HG03095 (cell line): ENCODE measurements around the gene SCAMP3.
"Not testable (repeated sequence)": the region's sequence is repeated elsewhere in the genome, so short reads cannot be mapped to it uniquely, and the experiment has no call there.

ENCODE experiments used
- ATAC-seq: cut with Tn5 transposase; IDR thresholded peaks from one replicate; pipeline ENCODE4 v1.9.1; 2021; ENCODE audit warnings: moderate library complexity; ENCODE audit not compliant: unreplicated experiment

Gene SCAMP3

DNA sequence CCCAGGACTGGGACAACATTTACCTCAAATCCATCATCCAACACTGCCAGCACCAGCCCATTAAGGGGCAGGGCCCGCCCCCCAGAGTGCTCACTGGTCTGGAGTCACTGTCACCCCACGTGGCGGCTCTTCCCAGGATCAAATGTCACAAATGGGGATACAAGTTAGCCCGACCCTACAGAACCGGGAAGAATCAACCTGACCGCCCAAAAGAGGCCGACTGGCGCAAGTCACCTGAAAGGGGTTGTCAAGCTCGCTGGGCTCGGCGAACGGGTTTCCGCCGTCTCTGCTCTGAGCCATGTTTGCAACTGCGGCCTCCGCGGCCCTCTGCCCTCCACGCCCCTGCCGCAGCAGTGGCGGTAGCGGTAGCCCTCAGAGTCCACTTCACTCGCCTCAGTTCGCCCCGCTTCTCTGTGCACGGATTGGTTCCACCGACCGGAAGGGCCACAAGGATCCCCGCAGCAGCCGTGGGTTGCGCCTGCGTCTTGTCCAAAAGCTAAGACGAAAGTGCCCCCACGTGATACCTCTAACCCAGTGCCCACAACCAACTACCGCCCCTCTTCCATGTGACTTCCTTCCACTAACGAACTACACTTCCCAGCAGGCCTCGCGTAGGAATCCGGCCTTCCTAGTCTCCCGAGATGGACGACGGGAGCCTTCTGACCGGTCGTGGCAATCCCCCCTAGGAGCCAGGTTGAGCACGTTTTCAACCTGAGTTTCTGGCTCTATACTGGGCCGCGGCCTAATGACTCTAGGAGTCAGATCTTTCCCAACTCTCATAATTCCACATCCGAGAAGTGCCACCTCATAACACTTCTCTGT is at the start of gene SCAMP3:
Gene SCAMP3, minus strand, starts transcription at position 509 of the 822 bp plus-strand sequence. Its CDS starts 209 bp downstream, at position 300.
- ATAC-seq = peak; percentile 88

- ATAC-seq = no peak
These were observed 47.4 kb upstream of the SCAMP3 start for GRCh38 chr1:155309423-155310021.

GRCh38 chr1:155308493-155309422 is 46.6 kb upstream of the SCAMP3 start, which contains the start of gene FDPS:
Gene FDPS (plus strand): TSS chr1:155308866. CDS start chr1:155309790, 924 bp downstream.
- ATAC-seq = peak; percentile 89

GRCh38 chr1:155307247-155307740 is 45.1 kb upstream of the SCAMP3 start:
- ATAC-seq = no peak

DNA sequence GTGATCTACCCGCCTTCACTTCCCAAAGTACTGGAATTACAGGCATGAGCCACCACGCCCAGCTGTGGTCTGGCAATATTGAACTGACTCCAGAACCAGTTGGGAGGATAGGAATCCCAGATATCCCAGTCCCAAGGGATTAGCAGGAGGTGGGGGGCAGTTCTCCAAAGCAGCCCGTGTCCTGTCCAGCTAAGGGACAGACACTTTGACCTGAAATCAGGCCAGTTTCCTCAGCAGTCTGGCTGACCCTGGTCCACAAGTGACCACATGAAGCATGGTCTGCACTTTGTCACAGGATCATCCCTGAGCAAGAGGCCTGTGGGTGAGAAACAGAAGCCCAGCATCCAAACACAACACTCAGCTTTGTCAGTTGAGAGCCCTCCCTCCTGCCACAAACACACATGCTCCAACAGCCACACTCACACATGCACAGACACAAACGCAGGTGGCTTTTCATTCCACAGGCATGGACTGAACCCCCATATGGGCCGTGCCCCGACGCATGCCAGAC is 43.8 kb upstream of the SCAMP3 start:
- ATAC-seq = no peak

GRCh38 chr1:155304558-155305063 is 42.5 kb upstream of the SCAMP3 start:
- no peak for ATAC-seq

- ATAC-seq = no peak
These were observed 39.2 kb upstream of the SCAMP3 start, which contains the start of gene PKLR for GRCh38 chr1:155301342-155301841. Gene PKLR (minus strand): TSS chr1:155301438. CDS start chr1:155301395, 43 bp downstream.

DNA sequence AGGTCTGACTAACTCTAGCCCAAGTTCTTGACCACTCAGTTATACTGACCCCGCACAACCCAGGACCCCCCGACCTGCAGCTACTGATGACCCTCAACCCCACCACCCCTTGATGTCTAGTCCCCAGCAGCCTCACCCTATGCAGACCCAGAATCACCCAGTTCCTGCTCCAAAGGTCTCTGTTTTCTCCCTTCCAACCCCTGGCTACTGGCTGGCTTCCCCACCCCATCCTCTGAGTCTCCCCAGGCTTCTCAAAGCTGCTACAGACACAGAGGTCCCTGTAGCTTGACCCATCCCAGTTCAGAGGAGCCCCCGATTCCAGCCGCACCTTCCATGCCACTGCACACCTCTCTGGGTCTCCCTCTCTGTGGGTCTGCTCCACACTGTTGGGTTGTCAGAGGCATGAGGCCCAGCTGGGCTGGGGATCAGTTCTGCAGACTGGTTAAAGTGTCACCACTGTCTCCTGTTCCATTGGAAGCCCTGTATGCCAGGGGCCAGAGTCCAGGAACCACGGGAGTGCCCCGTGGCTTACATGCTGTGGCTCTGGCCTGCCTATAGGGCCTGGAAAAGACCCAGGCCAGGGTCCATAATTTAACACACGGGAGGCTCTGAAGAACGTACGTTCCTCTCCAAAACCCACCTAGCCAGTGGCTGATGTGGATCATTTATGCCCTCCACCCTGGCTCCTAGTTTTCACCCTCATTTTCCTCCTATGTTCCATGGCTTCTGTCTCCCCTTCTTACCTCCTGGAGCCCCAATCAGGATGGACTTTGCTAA is 38.6 kb upstream of the SCAMP3 start:
- ATAC-seq = no peak

DNA sequence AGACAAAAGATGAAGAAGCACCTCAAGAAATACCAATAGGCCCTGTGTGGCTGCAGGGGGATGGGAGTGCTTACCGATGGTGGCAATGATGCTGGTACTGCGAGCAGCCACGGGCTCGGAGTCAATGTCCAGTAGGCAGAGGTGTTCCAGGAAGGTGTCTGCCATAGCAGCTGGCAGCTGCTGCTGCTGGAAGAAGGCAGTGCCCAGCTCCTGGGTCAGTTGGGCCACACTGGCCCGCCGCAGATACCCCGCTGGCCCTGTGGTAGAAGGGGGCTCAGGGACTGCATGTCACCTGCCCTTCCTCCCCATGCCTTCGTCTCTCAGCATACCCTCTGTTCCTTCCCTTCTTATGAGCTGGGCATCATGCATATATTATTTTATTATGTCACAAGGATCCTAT is 37.9 kb upstream of the SCAMP3 start:
- ATAC-seq = no peak

DNA sequence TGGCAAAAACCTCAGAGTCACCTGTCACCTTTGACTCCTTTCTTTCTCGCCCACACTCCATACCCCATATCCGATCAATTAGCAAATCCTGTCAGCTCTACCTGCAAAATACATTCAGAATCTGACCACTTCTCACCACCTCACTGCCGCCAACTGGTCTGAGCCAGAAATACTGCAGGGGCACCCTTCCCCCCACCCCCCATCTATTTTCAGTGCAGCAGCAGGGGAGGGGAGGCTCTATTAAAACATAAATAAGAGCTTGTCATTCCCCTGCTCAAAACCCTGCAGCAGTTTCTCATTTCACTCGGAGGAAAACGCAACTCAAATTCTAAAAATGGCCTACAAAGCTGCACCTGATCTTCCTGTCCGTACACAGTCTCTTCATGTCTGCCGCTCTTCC is 35.2 kb upstream of the SCAMP3 start:
- ATAC-seq = no peak

- ATAC-seq = no peak
These were observed 34.5 kb upstream of the SCAMP3 start for GRCh38 chr1:155296661-155297060.

DNA sequence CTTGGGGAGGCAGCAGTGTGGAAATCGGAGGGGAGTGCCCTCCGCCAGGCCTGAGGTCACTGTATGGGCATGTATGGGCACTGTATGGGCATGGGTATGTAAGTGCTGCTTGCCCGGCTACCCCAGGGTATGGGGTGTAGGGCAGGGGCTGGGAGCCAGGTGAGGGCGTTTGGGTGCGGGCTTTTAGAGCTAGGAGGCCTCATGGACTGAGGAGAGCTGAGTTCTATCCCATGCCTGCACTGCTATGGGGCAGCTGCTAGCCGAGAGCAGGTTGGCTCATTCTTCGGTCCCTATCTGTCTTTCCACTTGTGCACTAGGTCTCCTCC is 33.7 kb upstream of the SCAMP3 start:
- ATAC-seq = no peak

DNA sequence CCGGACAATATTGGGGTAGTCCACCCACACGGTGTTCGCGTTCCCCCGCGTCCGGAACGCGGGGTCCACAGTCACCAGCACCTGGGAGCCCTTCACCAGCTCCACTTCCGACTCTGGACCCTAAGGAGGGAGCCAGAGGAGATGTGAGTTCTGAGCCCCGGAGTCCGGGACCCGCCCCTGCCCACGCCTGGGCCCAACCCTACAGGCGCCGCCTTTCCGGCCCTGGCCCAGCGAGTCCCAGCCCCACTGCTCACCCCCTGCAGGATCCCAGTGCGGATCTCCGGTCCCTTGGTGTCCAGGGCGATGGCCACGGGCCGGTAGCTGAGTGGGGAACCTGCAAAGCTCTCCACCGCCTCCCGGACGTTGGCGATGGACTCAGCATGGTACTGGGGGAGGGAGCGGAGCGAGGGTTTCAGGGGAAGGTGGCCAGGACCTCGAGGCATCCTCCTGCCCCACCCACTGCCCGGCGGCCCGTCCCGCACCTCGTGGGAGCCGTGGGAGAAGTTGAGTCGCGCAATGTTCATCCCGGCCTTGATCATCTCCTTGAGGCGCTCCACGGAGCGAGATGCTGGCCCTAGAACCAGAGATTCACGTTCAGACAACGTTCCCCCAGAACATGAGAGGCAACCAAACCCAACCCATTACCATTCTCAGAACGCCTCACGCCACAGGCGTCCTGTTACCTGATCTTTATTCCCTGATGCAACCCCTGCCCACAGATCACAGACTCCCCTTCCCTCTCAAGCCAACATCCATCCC is 33.2 kb upstream of the SCAMP3 start:
- no peak for ATAC-seq

GRCh38 chr1:155294520-155295182 is 32.5 kb upstream of the SCAMP3 start:
- no peak for ATAC-seq

GRCh38 chr1:155293086-155293749 is 31.1 kb upstream of the SCAMP3 start:
- ATAC-seq = no peak

DNA sequence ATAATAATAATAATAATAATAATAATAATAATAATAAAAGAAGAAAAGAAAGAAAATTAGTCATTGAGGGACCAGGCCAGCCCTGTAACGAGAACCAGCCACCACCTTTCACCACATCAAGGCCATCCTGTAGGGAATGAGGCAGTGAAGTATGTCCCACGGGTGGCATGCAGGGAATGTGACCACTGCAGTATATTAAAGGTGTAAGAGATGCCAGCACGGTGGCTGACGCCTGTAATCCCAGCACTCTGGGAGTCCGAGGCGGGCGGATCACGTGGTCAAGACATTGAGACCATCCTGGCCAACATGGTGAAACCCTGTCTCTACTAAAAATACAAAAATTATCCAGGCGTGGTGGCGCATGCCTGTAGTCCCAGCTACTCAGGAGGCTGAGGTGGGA is 28.8 kb upstream of the SCAMP3 start:
- ATAC-seq = not testable (repeated sequence)

DNA sequence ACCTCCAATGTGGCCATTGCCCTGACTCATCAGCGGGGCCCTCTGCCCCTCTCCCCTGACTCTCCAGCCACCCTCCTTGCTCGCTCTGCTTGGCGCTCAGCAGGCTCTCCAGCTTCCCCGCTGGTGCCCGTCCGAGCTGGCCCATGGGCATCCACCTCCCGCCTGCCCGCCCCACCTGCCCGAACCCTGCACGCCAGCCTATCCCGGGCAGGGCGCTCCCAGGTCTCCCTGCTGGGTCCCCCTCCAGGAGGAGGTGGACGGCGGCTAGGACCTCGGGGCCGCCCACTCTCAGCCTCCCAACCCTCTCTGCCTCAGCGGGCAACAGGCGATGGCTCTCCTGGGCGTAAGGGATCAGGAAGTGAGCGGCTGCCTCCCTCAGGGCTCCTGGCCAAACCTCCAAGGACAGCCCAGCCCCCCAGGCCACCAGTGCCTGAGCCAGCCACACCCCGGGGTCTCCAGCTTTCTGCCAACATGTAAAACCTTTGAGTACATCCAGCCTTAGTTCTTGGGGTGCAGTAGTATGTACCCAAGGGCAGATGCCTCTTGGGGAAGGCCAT is 25.9 kb upstream of the SCAMP3 start:
- no peak for ATAC-seq

- ATAC-seq = no peak
These were observed 24.4 kb upstream of the SCAMP3 start for GRCh38 chr1:155286544-155286943.
